Fibroblast of peridontal ligament (primary cell): ENCODE data around the gene PPFIA2.

Source experiments
- DNase-seq: peaks from one replicate; pipeline ENCODE4 v3.0.0-alpha.2; 2010; ENCODE audit errors: extremely low read depth

PPFIA2 gene

GRCh38 chr12:81450920-81451739, 308.0 kb downstream of the PPFIA2 start:
- DNase-seq, result peak; percentile 83

- no peak for DNase-seq
Observed at GRCh38 chr12:81441629-81442028, 317.5 kb downstream of the PPFIA2 start.

GRCh38 chr12:81440001-81440400, 319.1 kb downstream of the PPFIA2 start:
- DNase-seq, result no peak

- DNase-seq, result no peak
Observed at GRCh38 chr12:81439344-81439743, 319.8 kb downstream of the PPFIA2 start.

- no peak for DNase-seq
Observed at GRCh38 chr12:81417056-81417455, 342.1 kb downstream of the PPFIA2 start.

GRCh38 chr12:81416571-81416970, 342.6 kb downstream of the PPFIA2 start:
- no peak for DNase-seq

- no peak for DNase-seq
Observed at GRCh38 chr12:81414441-81414840, 344.7 kb downstream of the PPFIA2 start.

GRCh38 chr12:81412940-81413339, 346.2 kb downstream of the PPFIA2 start:
- no peak for DNase-seq

- no peak for DNase-seq
Observed at GRCh38 chr12:81403348-81403747, 355.8 kb downstream of the PPFIA2 start.

- no peak for DNase-seq
Observed at GRCh38 chr12:81401241-81401640, 357.9 kb downstream of the PPFIA2 start.

GRCh38 chr12:81400024-81400423, 359.1 kb downstream of the PPFIA2 start:
- no peak for DNase-seq

GRCh38 chr12:81395431-81395830, 363.7 kb downstream of the PPFIA2 start:
- DNase-seq, result no peak

GRCh38 chr12:81389550-81390099, 369.5 kb downstream of the PPFIA2 start:
- no peak for DNase-seq

GRCh38 chr12:81386101-81386500, 373.0 kb downstream of the PPFIA2 start:
- no peak for DNase-seq

- DNase-seq, result no peak
Observed at GRCh38 chr12:81381951-81382350, 377.2 kb downstream of the PPFIA2 start.

GRCh38 chr12:81378601-81379285, 380.4 kb downstream of the PPFIA2 start:
- peak; percentile 9 for DNase-seq

- no peak for DNase-seq
Observed at GRCh38 chr12:81377771-81378170, 381.4 kb downstream of the PPFIA2 start.

- no peak for DNase-seq
Observed at GRCh38 chr12:81375969-81376368, 383.2 kb downstream of the PPFIA2 start.

GRCh38 chr12:81370456-81370855, 388.7 kb downstream of the PPFIA2 start:
- no peak for DNase-seq

- no peak for DNase-seq
Observed at GRCh38 chr12:81369175-81369574, 390.0 kb downstream of the PPFIA2 start.

GRCh38 chr12:81365284-81365683, 393.9 kb downstream of the PPFIA2 start:
- no peak for DNase-seq

- no peak for DNase-seq
Observed at GRCh38 chr12:81360916-81361315, 398.2 kb downstream of the PPFIA2 start.

GRCh38 chr12:81359736-81360135, 399.4 kb downstream of the PPFIA2 start:
- no peak for DNase-seq
